Measurements from ENCODE around the gene GPR153.

Gene GPR153

DNA sequence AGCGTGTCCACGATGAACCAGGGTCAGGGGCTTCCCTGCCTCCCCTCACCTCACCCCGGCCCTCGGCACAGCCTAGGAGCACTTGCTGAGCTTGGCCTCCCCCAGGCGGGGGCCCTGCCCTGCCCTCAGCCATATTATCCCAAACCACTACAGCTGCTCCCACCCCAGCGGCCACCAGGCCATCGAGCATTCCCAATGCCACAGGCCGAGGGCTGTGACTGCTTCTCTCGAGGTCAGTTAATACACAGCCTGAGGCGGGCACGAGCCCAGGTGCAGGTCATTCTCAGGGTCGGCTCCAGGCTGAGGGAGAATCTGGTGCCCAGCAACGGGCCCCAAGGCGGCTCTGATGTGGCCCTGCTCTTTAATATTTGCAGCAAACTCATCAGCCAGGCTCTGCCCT is 8.4 kb upstream of the GPR153 start:
- no peaks in the 10 kb centered on the region for H4K20me1 ChIP-seq (ENCODE audit: insufficient read depth, low read length)
- H3K9me3 ChIP-seq (ENCODE audit: low read length): no peaks in the 10 kb centered on the region
- peaks cover 5% of the 10 kb centered on the region; the same call in 1 of the 2 replicates for H3K27me3 ChIP-seq (ENCODE audit: insufficient read depth, low read length)
- H2AFZ ChIP-seq (ENCODE audit: low read length): no peak overlapping the region
- H3K9ac ChIP-seq (ENCODE audit: low read length): no peak overlapping the region
- no peaks in the 10 kb centered on the region for H3K4me1 ChIP-seq (ENCODE audit: insufficient read depth, low read length, severe bottlenecking)
- no peak for TF ChIP-seq EZH2 (IDR thresholded peaks at IDR 0.05; ENCODE audit: borderline replicate concordance, low read length)
- TF ChIP-seq, protein P1, sequence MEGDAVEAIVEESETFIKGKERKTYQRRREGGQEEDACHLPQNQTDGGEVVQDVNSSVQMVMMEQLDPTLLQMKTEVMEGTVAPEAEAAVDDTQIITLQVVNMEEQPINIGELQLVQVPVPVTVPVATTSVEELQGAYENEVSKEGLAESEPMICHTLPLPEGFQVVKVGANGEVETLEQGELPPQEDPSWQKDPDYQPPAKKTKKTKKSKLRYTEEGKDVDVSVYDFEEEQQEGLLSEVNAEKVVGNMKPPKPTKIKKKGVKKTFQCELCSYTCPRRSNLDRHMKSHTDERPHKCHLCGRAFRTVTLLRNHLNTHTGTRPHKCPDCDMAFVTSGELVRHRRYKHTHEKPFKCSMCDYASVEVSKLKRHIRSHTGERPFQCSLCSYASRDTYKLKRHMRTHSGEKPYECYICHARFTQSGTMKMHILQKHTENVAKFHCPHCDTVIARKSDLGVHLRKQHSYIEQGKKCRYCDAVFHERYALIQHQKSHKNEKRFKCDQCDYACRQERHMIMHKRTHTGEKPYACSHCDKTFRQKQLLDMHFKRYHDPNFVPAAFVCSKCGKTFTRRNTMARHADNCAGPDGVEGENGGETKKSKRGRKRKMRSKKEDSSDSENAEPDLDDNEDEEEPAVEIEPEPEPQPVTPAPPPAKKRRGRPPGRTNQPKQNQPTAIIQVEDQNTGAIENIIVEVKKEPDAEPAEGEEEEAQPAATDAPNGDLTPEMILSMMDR (IDR thresholded peaks at IDR 0.05; ENCODE audit: low read length): no peak
- no peaks in the 10 kb centered on the region for H3F3A ChIP-seq (ENCODE audit: insufficient read depth, low read length)
- no peak overlapping the region for H3K4me2 ChIP-seq (ENCODE audit: low read length)
- H3K27ac ChIP-seq (ENCODE audit: low read depth, low read length, poor library complexity, severe bottlenecking): no peak overlapping the region
- H3K36me3 ChIP-seq (ENCODE audit: insufficient read depth, low read length): no peaks in the 10 kb centered on the region
- H3K79me2 ChIP-seq (ENCODE audit: insufficient read depth, low read length): no peaks in the 10 kb centered on the region
- no peaks in the 10 kb centered on the region for H3K9me2 ChIP-seq (ENCODE audit: low read depth, low read length)
- no peak overlapping the region for H3K4me3 ChIP-seq (ENCODE audit: low read depth, low read length, poor library complexity, severe bottlenecking)

DNA sequence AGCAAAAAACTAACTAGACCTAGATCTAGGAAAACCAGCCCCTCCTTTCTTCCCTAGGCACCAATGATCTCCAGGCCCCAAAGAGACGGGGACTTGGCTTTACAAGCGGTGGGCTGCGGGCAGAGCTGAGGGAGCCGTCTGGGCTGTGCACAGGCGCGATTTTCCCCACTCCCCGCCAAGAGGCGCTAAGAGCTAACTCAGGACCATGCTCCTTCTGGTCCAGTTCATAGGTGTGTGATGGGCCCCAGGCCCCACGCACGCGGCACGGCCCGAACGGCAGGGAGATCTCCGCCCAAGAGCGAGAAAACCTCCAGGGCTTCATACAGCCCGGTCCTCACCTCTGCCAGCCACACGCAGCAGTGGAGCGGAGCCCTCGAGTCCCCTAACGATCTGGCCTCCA is 7.5 kb upstream of the GPR153 start:
- Histone ChIP-seq H3K4me3 (ENCODE audit: low read depth, low read length, poor library complexity, severe bottlenecking) (no peak overlapping the region), H3K36me3 (ENCODE audit: insufficient read depth, low read length) (no peaks in the 10 kb centered on the region), H3F3A (ENCODE audit: insufficient read depth, low read length) (no peaks in the 10 kb centered on the region), H3K9me3 (ENCODE audit: low read length) (no peaks in the 10 kb centered on the region), H3K27me3 (ENCODE audit: insufficient read depth, low read length) (peaks cover 8% of the 10 kb centered on the region; the same call in 1 of the 2 replicates), H3K27ac (ENCODE audit: low read depth, low read length, poor library complexity, severe bottlenecking) (no peak overlapping the region), H3K79me2 (ENCODE audit: insufficient read depth, low read length) (no peaks in the 10 kb centered on the region), H3K9me2 (ENCODE audit: low read depth, low read length) (no peaks in the 10 kb centered on the region), H3K4me2 (ENCODE audit: low read length) (no peak overlapping the region), H2AFZ (ENCODE audit: low read length) (no peak overlapping the region), H3K4me1 (ENCODE audit: insufficient read depth, low read length, severe bottlenecking) (no peaks in the 10 kb centered on the region), H3K9ac (ENCODE audit: low read length) (no peak overlapping the region), H4K20me1 (ENCODE audit: insufficient read depth, low read length) (no peaks in the 10 kb centered on the region)
- TF ChIP-seq, protein P1 (IDR thresholded peaks at IDR 0.05; ENCODE audit: low read length): no peak
- no peak for TF ChIP-seq EZH2 (IDR thresholded peaks at IDR 0.05; ENCODE audit: borderline replicate concordance, low read length)

DNA sequence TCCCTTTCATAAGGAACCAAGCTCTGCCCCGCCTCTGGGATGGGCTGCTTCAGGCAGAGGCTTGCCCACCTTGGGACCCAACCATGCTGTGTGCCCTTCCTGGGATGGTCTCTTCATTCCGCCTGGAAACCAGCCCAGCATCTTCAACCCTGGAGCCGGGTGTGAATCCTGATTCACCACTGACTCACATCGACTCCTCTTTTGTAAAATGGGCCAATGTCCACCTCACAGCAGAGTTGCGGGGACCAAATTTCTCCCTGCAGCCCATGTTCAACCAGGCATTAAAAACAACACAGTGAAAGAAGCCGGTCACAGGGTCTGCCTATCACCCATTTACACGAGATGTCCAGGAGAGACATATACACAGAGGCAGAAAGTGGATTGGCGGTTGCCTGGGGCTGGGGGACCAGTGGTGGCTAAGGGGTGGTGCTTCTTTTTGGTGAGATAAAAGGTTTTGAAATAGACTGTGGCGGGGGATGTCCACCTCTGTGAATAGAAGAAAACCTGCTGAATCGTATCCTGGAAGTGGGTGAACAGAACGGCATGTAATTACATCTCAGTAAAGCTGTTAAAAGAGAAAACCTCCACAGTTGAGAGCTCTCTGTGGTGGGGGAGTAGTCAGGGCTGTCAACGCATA is 6.9 kb upstream of the GPR153 start:
- Histone ChIP-seq H3K36me3 (ENCODE audit: insufficient read depth, low read length) (no peaks in the 10 kb centered on the region), H3K9me2 (ENCODE audit: low read depth, low read length) (no peaks in the 10 kb centered on the region), H3K4me2 (ENCODE audit: low read length) (no peak overlapping the region), H3K4me1 (ENCODE audit: insufficient read depth, low read length, severe bottlenecking) (no peaks in the 10 kb centered on the region), H3K27ac (ENCODE audit: low read depth, low read length, poor library complexity, severe bottlenecking) (no peak overlapping the region), H4K20me1 (ENCODE audit: insufficient read depth, low read length) (no peaks in the 10 kb centered on the region), H3K79me2 (ENCODE audit: insufficient read depth, low read length) (no peaks in the 10 kb centered on the region), H2AFZ (ENCODE audit: low read length) (no peak overlapping the region), H3K9me3 (ENCODE audit: low read length) (no peaks in the 10 kb centered on the region), H3F3A (ENCODE audit: insufficient read depth, low read length) (no peaks in the 10 kb centered on the region), H3K4me3 (ENCODE audit: low read depth, low read length, poor library complexity, severe bottlenecking) (no peak overlapping the region), H3K27me3 (ENCODE audit: insufficient read depth, low read length) (peaks cover 8% of the 10 kb centered on the region; the same call in 1 of the 2 replicates), H3K9ac (ENCODE audit: low read length) (no peak overlapping the region)
- TF ChIP-seq EZH2 (IDR thresholded peaks at IDR 0.05; ENCODE audit: borderline replicate concordance, low read length): no peak
- TF ChIP-seq, protein P1 (IDR thresholded peaks at IDR 0.05; ENCODE audit: low read length): no peak
